Body of pancreas (tissue), 4 donors: ENCODE results near the gene LRRC53. TPM values are rescaled to one million over a fixed set of nuclear protein-coding genes. Genes with fewer than 3 reads are reported as not detected.

ENCODE experiments used
- ATAC-seq: fragments of 150-250 bp; one replicate; pipeline ENCODE4 v1.9.1; 2016
- DNase-seq, 4 donors: peaks; one replicate each; pipeline ENCODE4 v3.0.0-alpha.2; 2019
- H3K27ac ChIP-seq, 4 donors: fragments of 200-600 bp; sonication (generic); 1 replicate in 3 of 4; 2 replicates in 1 of 4; pipeline versions ENCODE4 v1.5.1 to v1.6.1; 2016 to 2019; ENCODE audit warnings: mild to moderate bottlenecking in 1 of 4, mixed read lengths in 1 of 4, moderate library complexity in 1 of 4
- H3K27me3 ChIP-seq, 2 donors: fragments of 200-600 bp; sonication (generic); one replicate each; pipeline ENCODE4 v1.6.0; 2016; ENCODE audit warnings: mild to moderate bottlenecking in 1 of 2
- H3K36me3 ChIP-seq, 2 donors: fragments of 200-600 bp; sonication (generic); replicated peaks in 1 of 2; 2 replicates each; pipeline ENCODE4 v1.5.1; 2016; ENCODE audit warnings: low read depth in 2 of 2; ENCODE audit not compliant: insufficient read depth in 1 of 2
- H3K4me1 ChIP-seq: fragments of 200-600 bp; sonication (generic); one replicate; pipeline ENCODE4 v1.6.0; 2016
- H3K4me3 ChIP-seq, 2 donors: fragments of 200-600 bp; sonication (generic); 1 replicate in 1 of 2; 2 replicates in 1 of 2; pipeline ENCODE4 v1.5.1; 2016 to 2019
- H3K9me3 ChIP-seq, 3 donors: fragments of 200-600 bp; sonication (generic); 1 replicate in 2 of 3; 2 replicates in 1 of 3; pipeline ENCODE4 v1.5.1; 2016
- CTCF ChIP-seq, 7 experiments: fragments of 450-650 bp in 4 of 7; fragments of 200-600 bp in 3 of 7; sonication (generic) in 3 of 7; IDR thresholded peaks; one replicate each; pipeline ENCODE4 v1.5.1; 2016 to 2019; ENCODE audit warnings: antibody characterized with exemption in 7 of 7
- POLR2A ChIP-seq, 3 donors: fragments of 450-650 bp; IDR thresholded peaks; one replicate each; pipeline ENCODE4 v1.6.1; 2016; ENCODE audit warnings: antibody characterized with exemption in 3 of 3, mild to moderate bottlenecking in 2 of 3
- WGBS, 2 donors: methylation state at CpG; one replicate each; pipeline ENCODE4 v1.1.5; 2017; 5-methylcytosine and 5-hydroxymethylcytosine counted together
- intact Hi-C: fragments of 100-400 bp; cut with DNase I; formaldehyde crosslinking; loops from one replicate; pipeline ENCODE4 v1.15.1; 2023
- total RNA-seq, 2 donors: library from RNA; depleted of rRNA; stranded (reverse); fragments of >200 nt; gene quantifications; one replicate each; pipeline ENCODE4 v1.1.0, GENCODE V29; 2016

The LRRC53 gene
- total RNA-seq, 2 donors from 2014 or later = not detected

GRCh38 chr1:74485622-74486021, 26.8 kb downstream of the LRRC53 start:
- H3K27me3 ChIP-seq = no peaks in the 10 kb centered on the region
- H3K36me3 ChIP-seq = no peaks in the 10 kb centered on the region
- no peak for DNase-seq
- ATAC-seq = no peak
- TF ChIP-seq CTCF (IDR thresholded peaks at IDR 0.05) (no peak), POLR2A (IDR thresholded peaks at IDR 0.05) (no peak)
- H3K27ac ChIP-seq = no peak overlapping the region
- H3K4me3 ChIP-seq = no peak overlapping the region
- intact Hi-C loops = no loop called here
- WGBS, 2 donors = 75 to 80% methylated on average over 3 of the region's 3 CpGs
- no peaks in the 10 kb centered on the region for H3K4me1 ChIP-seq
- no peaks in the 10 kb centered on the region for H3K9me3 ChIP-seq

- WGBS, 2 donors = 51 to 70% methylated on average over 3 of the region's 3 CpGs
- no peak overlapping the region for H3K4me3 ChIP-seq
- DNase-seq = no peak
- TF ChIP-seq POLR2A (IDR thresholded peaks at IDR 0.05) (no peak), CTCF (IDR thresholded peaks at IDR 0.05) (no peak)
- no peaks in the 10 kb centered on the region for H3K4me1 ChIP-seq
- H3K36me3 ChIP-seq = no peaks in the 10 kb centered on the region
- no peak for ATAC-seq
- H3K9me3 ChIP-seq = no peaks in the 10 kb centered on the region
- intact Hi-C loops = no loop called here
- no peaks in the 10 kb centered on the region for H3K27me3 ChIP-seq
- H3K27ac ChIP-seq = no peak overlapping the region
Observed at GRCh38 chr1:74481607-74482006, 30.8 kb downstream of the LRRC53 start.

- no peaks in the 10 kb centered on the region for H3K9me3 ChIP-seq
- intact Hi-C loops = no loop called here
- no peak overlapping the region for H3K4me3 ChIP-seq
- no peak for DNase-seq
- no peaks in the 10 kb centered on the region for H3K36me3 ChIP-seq
- WGBS, 2 donors = 56 to 59% methylated on average over 6 of the region's 6 CpGs
- no peaks in the 10 kb centered on the region for H3K27me3 ChIP-seq
- TF ChIP-seq CTCF (IDR thresholded peaks at IDR 0.05) (no peak), POLR2A (IDR thresholded peaks at IDR 0.05) (no peak)
- no peak for ATAC-seq
- no peaks in the 10 kb centered on the region for H3K4me1 ChIP-seq
- H3K27ac ChIP-seq = no peak overlapping the region
Observed at GRCh38 chr1:74480068-74480467, 32.3 kb downstream of the LRRC53 start.

GRCh38 chr1:74478979-74479378, 33.4 kb downstream of the LRRC53 start:
- WGBS, 2 donors = 26 to 36% methylated on average over 2 of the region's 2 CpGs
- no peak for TF ChIP-seq POLR2A (IDR thresholded peaks at IDR 0.05)
- TF ChIP-seq CTCF (IDR thresholded peaks at IDR 0.05) = no peak

GRCh38 chr1:74474585-74474984, 37.8 kb downstream of the LRRC53 start:
- no peak for DNase-seq
- no peaks in the 10 kb centered on the region for H3K9me3 ChIP-seq
- H3K36me3 ChIP-seq = no peaks in the 10 kb centered on the region
- H3K27me3 ChIP-seq = no peaks in the 10 kb centered on the region
- TF ChIP-seq POLR2A (IDR thresholded peaks at IDR 0.05) (no peak), CTCF (IDR thresholded peaks at IDR 0.05) (no peak)
- no peak overlapping the region for H3K4me3 ChIP-seq
- intact Hi-C loops = no loop called here
- 49 to 50% methylated on average over 6 of the region's 6 CpGs for WGBS, 2 donors
- H3K4me1 ChIP-seq = no peaks in the 10 kb centered on the region
- no peak for ATAC-seq
- no peak overlapping the region for H3K27ac ChIP-seq

More at GRCh38 chr1:74478979-74479378, 33.4 kb downstream of the LRRC53 start:
- Histone ChIP-seq H3K36me3 (no peaks in the 10 kb centered on the region), H3K9me3 (no peaks in the 10 kb centered on the region), H3K4me3 (no peak overlapping the region), H3K27me3 (no peaks in the 10 kb centered on the region), H3K4me1 (no peaks in the 10 kb centered on the region), H3K27ac (no peak overlapping the region)
- no peak for DNase-seq
- no peak for ATAC-seq
- intact Hi-C loops = no loop called here
